ENCODE measurements around the gene PDGFD. TPM values are rescaled to one million over a fixed set of nuclear protein-coding genes. Genes with fewer than 3 reads are reported as not detected.

Gene PDGFD
- total RNA-seq, 1 donor from 2014 or later, result 2.2 TPM

- no peaks in the 10 kb centered on the region for H3K36me3 Mint-ChIP-seq (ENCODE audit: unreplicated experiment)
- H3K27me3 Mint-ChIP-seq (ENCODE audit: unreplicated experiment), result peaks cover 2% of the 10 kb centered on the region
- TF ChIP-seq CTCF (IDR thresholded peaks at IDR 0.05), result no peak
- H3K27ac Mint-ChIP-seq (ENCODE audit: unreplicated experiment), result no peak overlapping the region
- H3K9me3 Mint-ChIP-seq (ENCODE audit: unreplicated experiment), result no peaks in the 10 kb centered on the region
- no peak overlapping the region for H3K4me3 Mint-ChIP-seq (ENCODE audit: unreplicated experiment)
- DNase-seq (ENCODE audit: extremely low spot score, unreplicated experiment), result no peak
- no peaks in the 10 kb centered on the region for H3K4me1 Mint-ChIP-seq (ENCODE audit: unreplicated experiment)
Observed at GRCh38 chr11:104046331-104046730, 117.6 kb downstream of the PDGFD start.

DNA sequence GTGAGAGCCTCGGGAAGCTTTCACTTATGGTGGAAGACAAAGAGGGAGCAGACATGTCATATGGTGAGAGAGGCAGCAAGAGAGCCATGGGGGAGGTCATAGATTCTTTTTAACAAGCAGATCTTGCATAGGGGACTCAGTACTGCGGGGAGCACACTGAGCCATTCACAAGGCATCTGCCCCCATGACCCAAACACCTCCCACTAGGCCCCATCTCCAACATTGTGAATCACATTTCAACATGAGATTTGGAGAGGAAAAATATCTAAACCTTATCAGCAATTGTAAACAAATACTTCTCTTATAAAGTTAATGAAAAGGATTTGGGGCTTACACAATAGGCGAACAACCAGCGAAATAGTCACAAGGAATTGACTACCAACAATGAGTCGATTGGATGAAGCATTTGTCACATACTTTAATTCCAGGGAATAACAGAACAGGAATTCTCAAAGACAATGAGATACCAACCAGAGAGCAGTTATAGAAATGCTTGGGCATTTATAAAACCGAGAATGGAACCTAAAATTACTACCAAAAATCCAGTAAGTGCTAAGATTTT is 120.2 kb downstream of the PDGFD start:
- Mint-ChIP-seq H3K27me3 (ENCODE audit: unreplicated experiment) (peaks cover 2% of the 10 kb centered on the region), H3K9me3 (ENCODE audit: unreplicated experiment) (no peaks in the 10 kb centered on the region), H3K4me1 (ENCODE audit: unreplicated experiment) (no peaks in the 10 kb centered on the region), H3K36me3 (ENCODE audit: unreplicated experiment) (no peaks in the 10 kb centered on the region), H3K4me3 (ENCODE audit: unreplicated experiment) (no peak overlapping the region), H3K27ac (ENCODE audit: unreplicated experiment) (no peak overlapping the region)
- no peak for TF ChIP-seq CTCF (IDR thresholded peaks at IDR 0.05)
- no peak for DNase-seq (ENCODE audit: extremely low spot score, unreplicated experiment)

DNA sequence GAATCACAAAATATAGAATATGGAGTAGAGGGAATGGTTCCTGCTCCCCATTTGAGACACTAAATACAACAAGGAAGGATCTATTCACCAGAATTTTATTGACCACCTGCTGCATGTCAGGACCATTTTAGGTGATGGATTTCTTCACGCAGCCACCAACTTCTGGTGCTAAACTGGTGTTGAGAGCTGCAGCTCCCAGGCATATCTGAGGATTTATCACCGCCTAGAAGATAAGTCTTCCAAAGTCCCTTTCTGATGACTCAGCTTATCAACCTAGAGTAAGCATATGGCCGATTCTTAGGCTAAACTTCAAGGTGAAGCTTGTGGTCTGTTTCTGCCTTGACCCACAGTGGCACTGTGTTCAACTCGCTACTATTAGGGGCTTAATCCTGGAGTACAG is 120.8 kb downstream of the PDGFD start:
- Mint-ChIP-seq H3K27ac (ENCODE audit: unreplicated experiment) (no peak overlapping the region), H3K27me3 (ENCODE audit: unreplicated experiment) (peaks cover 2% of the 10 kb centered on the region), H3K4me1 (ENCODE audit: unreplicated experiment) (no peaks in the 10 kb centered on the region), H3K9me3 (ENCODE audit: unreplicated experiment) (no peaks in the 10 kb centered on the region), H3K4me3 (ENCODE audit: unreplicated experiment) (no peak overlapping the region), H3K36me3 (ENCODE audit: unreplicated experiment) (no peaks in the 10 kb centered on the region)
- no peak for DNase-seq (ENCODE audit: extremely low spot score, unreplicated experiment)
- TF ChIP-seq CTCF (IDR thresholded peaks at IDR 0.05), result no peak

- Mint-ChIP-seq H3K36me3 (ENCODE audit: unreplicated experiment) (no peaks in the 10 kb centered on the region), H3K4me1 (ENCODE audit: unreplicated experiment) (no peaks in the 10 kb centered on the region), H3K9me3 (ENCODE audit: unreplicated experiment) (no peaks in the 10 kb centered on the region), H3K4me3 (ENCODE audit: unreplicated experiment) (no peak overlapping the region), H3K27ac (ENCODE audit: unreplicated experiment) (no peak overlapping the region), H3K27me3 (ENCODE audit: unreplicated experiment) (peaks cover 2% of the 10 kb centered on the region)
- DNase-seq (ENCODE audit: extremely low spot score, unreplicated experiment), result no peak
- no peak for TF ChIP-seq CTCF (IDR thresholded peaks at IDR 0.05)
Observed at GRCh38 chr11:104041792-104042191, 122.2 kb downstream of the PDGFD start.

GRCh38 chr11:104036995-104037394 is 127.0 kb downstream of the PDGFD start:
- no peak overlapping the region for H3K27ac Mint-ChIP-seq (ENCODE audit: unreplicated experiment)
- no peak for TF ChIP-seq CTCF (IDR thresholded peaks at IDR 0.05)
- no peak for DNase-seq (ENCODE audit: extremely low spot score, unreplicated experiment)
- peaks cover 10% of the 10 kb centered on the region for H3K4me1 Mint-ChIP-seq (ENCODE audit: unreplicated experiment)
- no peak overlapping the region for H3K4me3 Mint-ChIP-seq (ENCODE audit: unreplicated experiment)
- H3K27me3 Mint-ChIP-seq (ENCODE audit: unreplicated experiment), result peaks cover 2% of the 10 kb centered on the region
- H3K9me3 Mint-ChIP-seq (ENCODE audit: unreplicated experiment), result no peaks in the 10 kb centered on the region
- no peaks in the 10 kb centered on the region for H3K36me3 Mint-ChIP-seq (ENCODE audit: unreplicated experiment)

Data from osteocyte (in vitro differentiated cells).